ENCODE results near the gene LRRC55.
A peak's percentile ranks its signal among the peaks of the same experiment; 100 is the strongest.

LRRC55 gene

GRCh38 chr11:57203882-57204480, 22.2 kb downstream of the LRRC55 start:
- no peak for DNase-seq

- DNase-seq, result peak; percentile 90
Measured at GRCh38 chr11:57205041-57205641, 23.4 kb downstream of the LRRC55 start.

GRCh38 chr11:57207168-57207567, 25.4 kb downstream of the LRRC55 start:
- no peak for DNase-seq

GRCh38 chr11:57210781-57211180, 29.0 kb downstream of the LRRC55 start:
- peak; percentile 82 for DNase-seq

GRCh38 chr11:57213342-57214097, 31.8 kb downstream of the LRRC55 start:
- peak; percentile 91 for DNase-seq

- no peak for DNase-seq
Measured at GRCh38 chr11:57214098-57214417, 32.3 kb downstream of the LRRC55 start.

GRCh38 chr11:57214494-57214893, 32.7 kb downstream of the LRRC55 start:
- peak; percentile 71 for DNase-seq

GRCh38 chr11:57216463-57216862, 34.7 kb downstream of the LRRC55 start:
- DNase-seq, result no peak

GRCh38 chr11:57217053-57217452, 35.3 kb downstream of the LRRC55 start:
- no peak for DNase-seq

- DNase-seq, result no peak
Measured at GRCh38 chr11:57219021-57219627, 37.4 kb downstream of the LRRC55 start.

GRCh38 chr11:57222239-57222638, 40.5 kb downstream of the LRRC55 start:
- DNase-seq, result no peak

GRCh38 chr11:57223601-57224000, 41.8 kb downstream of the LRRC55 start:
- no peak for DNase-seq

GRCh38 chr11:57224128-57224527, 42.4 kb downstream of the LRRC55 start:
- DNase-seq, result no peak

GRCh38 chr11:57224537-57224936, 42.8 kb downstream of the LRRC55 start:
- DNase-seq, result no peak

- DNase-seq, result no peak
Measured at GRCh38 chr11:57228600-57228999, 46.8 kb downstream of the LRRC55 start.

GRCh38 chr11:57230316-57230715, 48.6 kb downstream of the LRRC55 start:
- peak; percentile 93 for DNase-seq

- peak; percentile 83 for DNase-seq
Measured at GRCh38 chr11:57230791-57231538, 49.2 kb downstream of the LRRC55 start.

GRCh38 chr11:57231539-57232253, 49.9 kb downstream of the LRRC55 start:
- no peak for DNase-seq

- DNase-seq, result no peak
Measured at GRCh38 chr11:57233702-57234101, 51.9 kb downstream of the LRRC55 start.

GRCh38 chr11:57235761-57236703, 54.3 kb downstream of the LRRC55 start:
- no peak for DNase-seq

- DNase-seq, result peak; percentile 95
Measured at GRCh38 chr11:57237204-57237681, 55.5 kb downstream of the LRRC55 start, which contains the start of gene APLNR. TSS of gene APLNR (minus strand) at chr11:57237250. CDS start at chr11:57237004, 246 bp downstream.
